PC-9 (cell line): Measurements from ENCODE around the gene ALG14. TPM values are rescaled to one million over a fixed set of nuclear protein-coding genes. Genes with fewer than 3 reads are reported as not detected.

Source experiments
- BruUV-seq: library from RNA; stranded (reverse); fragments of 400-500 nt; replicated peaks from 2 replicates; lab custom pipeline; 2021; lab: Mats Ljungman, UMichigan
- CTCF ChIA-PET: fragments of 300-600 bp; sonication (Branson Sonifier 250); formaldehyde crosslinking; loops from one replicate; lab custom pipeline; 2022; ENCODE audit warnings: antibody characterized with exemption; lab: Charles Lee
- POLR2A ChIA-PET: fragments of 300-600 bp; sonication (Branson Sonifier 250); formaldehyde crosslinking; loops from one replicate; lab custom pipeline; 2022; ENCODE audit warnings: antibody characterized with exemption; ENCODE audit not compliant: unreplicated experiment; lab: Charles Lee
- DNase-seq, 2 experiments: peaks; one replicate each; pipeline versions ENCODE4 v3.0.0 to v3.0.0-alpha.2; 2015 to 2022; ENCODE audit warnings: mixed read lengths in 1 of 2
- H2AFZ ChIP-seq: fragments of 200-600 bp; sonication (generic); 2 replicates; pipeline ENCODE4 v1.8.1; 2017; ENCODE audit warnings: antibody characterized with exemption
- H3F3A ChIP-seq: fragments of 200-600 bp; sonication (generic); 2 replicates; pipeline ENCODE4 v1.8.1; 2017; ENCODE audit warnings: antibody characterized with exemption, mild to moderate bottlenecking, low read depth; ENCODE audit not compliant: insufficient read depth
- H3K27ac ChIP-seq: fragments of 200-600 bp; sonication (generic); 2 replicates; pipeline ENCODE4 v1.6.1; 2016; ENCODE audit warnings: mixed run types
- H3K27me3 ChIP-seq: fragments of 200-600 bp; sonication (generic); 2 replicates; pipeline ENCODE4 v1.6.1; 2016; ENCODE audit warnings: low read depth, mixed run types; ENCODE audit not compliant: insufficient read depth
- H3K36me3 ChIP-seq: fragments of 200-600 bp; sonication (generic); 2 replicates; pipeline ENCODE4 v1.6.1; 2016; ENCODE audit warnings: low read depth, mixed run types
- H3K4me1 ChIP-seq: fragments of 200-600 bp; sonication (generic); replicated peaks from 2 replicates; pipeline ENCODE4 v1.6.1; 2016; ENCODE audit warnings: mixed run types; ENCODE audit not compliant: insufficient read depth
- H3K4me2 ChIP-seq: fragments of 200-600 bp; sonication (generic); 2 replicates; pipeline ENCODE4 v1.6.1; 2017; ENCODE audit warnings: mixed run types
- H3K4me3 ChIP-seq: fragments of 200-600 bp; sonication (generic); 2 replicates; pipeline ENCODE4 v1.6.1; 2016; ENCODE audit warnings: mixed run types
- H3K79me2 ChIP-seq: fragments of 200-600 bp; sonication (generic); 2 replicates; pipeline ENCODE4 v1.6.1; 2017; ENCODE audit warnings: low read depth, mixed run types
- H3K9me2 ChIP-seq: fragments of 200-600 bp; sonication (generic); 2 replicates; pipeline ENCODE4 v1.8.1; 2017; ENCODE audit warnings: mild to moderate bottlenecking; ENCODE audit not compliant: insufficient read depth
- H3K9me3 ChIP-seq: fragments of 200-600 bp; sonication (generic); 2 replicates; pipeline ENCODE4 v1.8.1; 2016; ENCODE audit warnings: low read depth; ENCODE audit not compliant: insufficient read depth
- H4K20me1 ChIP-seq: fragments of 200-600 bp; sonication (generic); 2 replicates; pipeline ENCODE4 v1.8.1; 2017; ENCODE audit not compliant: insufficient read depth
- CTCF ChIP-seq: fragments of 200-600 bp; sonication (generic); conservative IDR thresholded peaks from 2 replicates; pipeline ENCODE4 v1.6.1; 2017; ENCODE audit warnings: mixed run types, antibody characterized with exemption, mild to moderate bottlenecking, moderate library complexity
- EZH2 ChIP-seq: fragments of 200-600 bp; sonication (generic); IDR thresholded peaks from 2 replicates; pipeline ENCODE4 v1.8.0; 2017; ENCODE audit warnings: antibody characterized with exemption, low read depth
- intact Hi-C: fragments of 100-400 bp; cut with micrococcal nuclease; formaldehyde crosslinking; loops from one replicate; pipeline ENCODE4 v1.10.0; 2022; ENCODE audit not compliant: unreplicated experiment
- total RNA-seq: library from RNA; stranded (reverse); gene quantifications from 2 replicates; pipeline ENCODE4 v1.2.3, GENCODE V29; 2021

The ALG14 gene
- total RNA-seq, 1 experiment from 2014 or later = 8.6 TPM

GRCh38 chr1:95018602-95019369 is 54.0 kb downstream of the ALG14 start:
- Histone ChIP-seq H3K4me3 (no peak overlapping the region), H3F3A (no peaks in the 10 kb centered on the region; the same call in 1 of the 2 replicates), H3K9me2 (no peaks in the 10 kb centered on the region), H2AFZ (no peak overlapping the region), H4K20me1 (no peaks in the 10 kb centered on the region), H3K9me3 (no peaks in the 10 kb centered on the region), H3K36me3 (no peaks in the 10 kb centered on the region), H3K27ac (no peak overlapping the region), H3K79me2 (no peaks in the 10 kb centered on the region), H3K27me3 (no peaks in the 10 kb centered on the region), H3K4me1 (peaks cover 14% of the 10 kb centered on the region), H3K4me2 (no peak overlapping the region)
- CTCF ChIA-PET = interaction anchor here (0.6 kb wide), 1 partner anchor 40 kb away, joined by 3 read pairs; no protein-coding TSS in a partner anchor
- intact Hi-C loops = no loop called here
- BruUV-seq = no TSS peak
- TF ChIP-seq CTCF (no peak), EZH2 (no peak)
- POLR2A ChIA-PET = no interaction called here
- DNase-seq = peak in 1 of 2 experiments; percentile 56

GRCh38 chr1:95017775-95018174 is 55.0 kb downstream of the ALG14 start:
- ChIA-PET CTCF (interaction anchor here (0.6 to 1.2 kb wide), 2 partner anchors 23 to 949 kb away, joined by 3 to 6 read pairs; no protein-coding TSS in a partner anchor), POLR2A (interaction anchor here (0.5 kb wide), 1 partner anchor 250 kb away, joined by 4 read pairs; no protein-coding TSS in a partner anchor)
- H4K20me1 ChIP-seq = no peaks in the 10 kb centered on the region
- no peaks in the 10 kb centered on the region for H3K36me3 ChIP-seq
- no peaks in the 10 kb centered on the region for H3K9me3 ChIP-seq
- TF ChIP-seq CTCF = no peak
- TF ChIP-seq EZH2 = no peak
- H3F3A ChIP-seq = no peaks in the 10 kb centered on the region
- H2AFZ ChIP-seq = no peak overlapping the region
- no peak overlapping the region for H3K4me3 ChIP-seq
- BruUV-seq = no TSS peak
- no peak for DNase-seq
- H3K27ac ChIP-seq = no peak overlapping the region
- intact Hi-C loops = no loop called here
- no peaks in the 10 kb centered on the region for H3K27me3 ChIP-seq
- peaks cover 5% of the 10 kb centered on the region; the same call in 1 of the 2 replicates for H3K4me1 ChIP-seq
- H3K9me2 ChIP-seq = no peaks in the 10 kb centered on the region
- no peak overlapping the region for H3K4me2 ChIP-seq
- no peaks in the 10 kb centered on the region for H3K79me2 ChIP-seq

GRCh38 chr1:95015076-95015475 is 57.7 kb downstream of the ALG14 start:
- no TSS peak for BruUV-seq
- ChIA-PET CTCF (no interaction called here), POLR2A (interaction anchor here (0.6 kb wide), 2 partner anchors 100 to 1397 kb away, joined by 5 to 6 read pairs; no protein-coding TSS in a partner anchor)
- Histone ChIP-seq H3K4me1 (peaks cover 5% of the 10 kb centered on the region; the same call in 1 of the 2 replicates), H2AFZ (no peak overlapping the region), H3K4me2 (no peak overlapping the region), H3F3A (no peaks in the 10 kb centered on the region), H3K27me3 (no peaks in the 10 kb centered on the region), H3K9me2 (no peaks in the 10 kb centered on the region), H3K4me3 (no peak overlapping the region), H3K9me3 (no peaks in the 10 kb centered on the region), H3K36me3 (no peaks in the 10 kb centered on the region), H3K79me2 (no peaks in the 10 kb centered on the region), H3K27ac (no peak overlapping the region), H4K20me1 (no peaks in the 10 kb centered on the region)
- no peak for DNase-seq
- intact Hi-C loops = no loop called here
- TF ChIP-seq CTCF (no peak), EZH2 (no peak)
